Astrocyte of the spinal cord (primary cell): ENCODE results near the gene TPRA1.
A peak's percentile ranks its signal among the peaks of the same experiment; 100 is the strongest.

ENCODE experiments used
- DNase-seq: peaks from one replicate; pipeline ENCODE4 v3.0.0; 2011; ENCODE audit warnings: low read depth, low spot score
- H3K4me3 ChIP-seq: 2 replicates; pipeline ENCODE4 v1.5.1; 2011; ENCODE audit warnings: low read depth, mild to moderate bottlenecking, low read length, moderate library complexity
- in situ Hi-C: cut with HindIII; loops from 2 replicates; pipeline ENCODE4 v1.10.0; 2017; ENCODE audit warnings: low sequenced_read_pairs
- TF ChIP-seq, protein P1 (sequence below): IDR thresholded peaks from 2 replicates; pipeline ENCODE4 v1.5.1; 2012; ENCODE audit warnings: low read depth, mild to moderate bottlenecking, low read length, inconsistent platforms

Gene TPRA1

DNA sequence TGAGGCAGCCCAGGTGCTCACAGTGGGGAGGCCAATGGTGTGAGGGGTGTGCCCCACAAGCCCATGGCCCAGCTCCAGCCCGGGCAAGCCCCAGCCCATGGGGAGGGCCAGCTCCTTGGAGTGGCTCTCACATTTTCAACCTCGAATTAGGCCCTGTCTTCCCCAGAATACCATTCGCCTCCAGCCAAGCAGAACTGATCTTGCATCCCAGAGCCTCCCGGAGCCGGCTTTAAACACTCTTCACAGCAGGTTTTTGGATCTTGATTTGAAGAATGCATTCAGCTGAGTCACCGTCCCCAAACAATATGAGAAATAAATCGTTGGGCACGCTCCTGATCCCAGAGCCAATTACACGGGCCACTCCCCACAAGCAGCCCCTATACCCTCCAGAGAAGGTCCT is 23.7 kb downstream of the TPRA1 start:
- H3K4me3 ChIP-seq = no peak overlapping the region
- DNase-seq = peak; percentile 39
- in situ Hi-C loops = no loop called here
- TF ChIP-seq, protein P1, sequence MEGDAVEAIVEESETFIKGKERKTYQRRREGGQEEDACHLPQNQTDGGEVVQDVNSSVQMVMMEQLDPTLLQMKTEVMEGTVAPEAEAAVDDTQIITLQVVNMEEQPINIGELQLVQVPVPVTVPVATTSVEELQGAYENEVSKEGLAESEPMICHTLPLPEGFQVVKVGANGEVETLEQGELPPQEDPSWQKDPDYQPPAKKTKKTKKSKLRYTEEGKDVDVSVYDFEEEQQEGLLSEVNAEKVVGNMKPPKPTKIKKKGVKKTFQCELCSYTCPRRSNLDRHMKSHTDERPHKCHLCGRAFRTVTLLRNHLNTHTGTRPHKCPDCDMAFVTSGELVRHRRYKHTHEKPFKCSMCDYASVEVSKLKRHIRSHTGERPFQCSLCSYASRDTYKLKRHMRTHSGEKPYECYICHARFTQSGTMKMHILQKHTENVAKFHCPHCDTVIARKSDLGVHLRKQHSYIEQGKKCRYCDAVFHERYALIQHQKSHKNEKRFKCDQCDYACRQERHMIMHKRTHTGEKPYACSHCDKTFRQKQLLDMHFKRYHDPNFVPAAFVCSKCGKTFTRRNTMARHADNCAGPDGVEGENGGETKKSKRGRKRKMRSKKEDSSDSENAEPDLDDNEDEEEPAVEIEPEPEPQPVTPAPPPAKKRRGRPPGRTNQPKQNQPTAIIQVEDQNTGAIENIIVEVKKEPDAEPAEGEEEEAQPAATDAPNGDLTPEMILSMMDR = no peak

DNA sequence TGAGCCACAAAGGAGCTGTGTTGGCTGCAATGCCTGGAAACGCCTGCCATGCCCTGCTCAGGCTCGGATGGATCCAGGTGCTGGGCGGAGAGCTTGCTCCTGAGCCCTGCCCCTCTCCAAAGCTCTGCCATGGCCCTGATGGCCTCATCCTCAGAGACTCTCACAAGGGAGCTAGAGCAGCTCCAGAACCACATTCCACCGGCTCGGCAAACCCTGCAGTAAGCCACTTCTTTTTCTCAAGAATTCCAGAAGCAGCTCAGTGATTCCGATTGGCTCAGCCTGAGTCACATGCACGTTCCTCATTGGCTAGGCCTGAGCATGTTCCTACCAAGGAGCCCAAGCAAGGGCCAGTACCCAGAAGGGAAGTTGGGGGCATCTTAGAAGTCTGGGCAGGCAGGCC is 24.8 kb downstream of the TPRA1 start:
- DNase-seq = no peak
- in situ Hi-C loops = no loop called here
- TF ChIP-seq, protein P1 = no peak
- H3K4me3 ChIP-seq = no peak overlapping the region

DNA sequence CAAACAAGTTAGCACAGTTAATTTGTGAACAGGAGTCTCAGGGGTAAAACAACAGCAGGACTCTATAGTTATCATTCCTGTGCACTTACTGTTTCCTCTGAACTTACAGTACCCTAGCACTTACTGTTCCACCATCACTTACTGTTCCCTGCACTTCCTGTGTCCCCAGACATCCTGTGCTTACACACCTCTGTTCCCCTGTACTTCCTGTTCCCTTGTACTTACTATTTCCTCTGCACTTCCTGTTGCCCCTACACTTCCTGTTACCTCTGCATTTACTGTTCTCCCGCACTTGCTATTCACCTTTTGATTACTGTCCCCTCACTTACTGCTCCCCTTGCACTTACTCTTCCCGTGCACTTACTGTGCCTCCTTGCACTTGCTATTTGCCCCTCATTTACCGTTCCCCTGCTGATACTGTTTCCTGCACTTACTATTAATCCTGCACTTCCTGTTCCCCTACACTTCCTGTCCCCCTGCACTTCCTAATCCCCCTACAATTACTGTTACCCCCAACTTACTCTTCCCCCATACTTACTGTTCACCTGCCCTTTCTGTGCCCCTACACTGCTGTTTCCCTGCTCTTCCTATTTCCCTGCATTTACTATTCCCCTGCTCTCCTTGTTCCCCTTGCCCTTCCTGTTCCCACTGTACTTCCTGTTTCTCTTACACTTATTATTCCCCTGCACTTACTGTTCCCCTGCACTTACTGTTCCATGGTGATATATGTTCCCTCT is 30.3 kb downstream of the TPRA1 start:
- TF ChIP-seq, protein P1 = no peak
- no peak for DNase-seq
- no peak overlapping the region for H3K4me3 ChIP-seq
- in situ Hi-C loops = no loop called here

DNA sequence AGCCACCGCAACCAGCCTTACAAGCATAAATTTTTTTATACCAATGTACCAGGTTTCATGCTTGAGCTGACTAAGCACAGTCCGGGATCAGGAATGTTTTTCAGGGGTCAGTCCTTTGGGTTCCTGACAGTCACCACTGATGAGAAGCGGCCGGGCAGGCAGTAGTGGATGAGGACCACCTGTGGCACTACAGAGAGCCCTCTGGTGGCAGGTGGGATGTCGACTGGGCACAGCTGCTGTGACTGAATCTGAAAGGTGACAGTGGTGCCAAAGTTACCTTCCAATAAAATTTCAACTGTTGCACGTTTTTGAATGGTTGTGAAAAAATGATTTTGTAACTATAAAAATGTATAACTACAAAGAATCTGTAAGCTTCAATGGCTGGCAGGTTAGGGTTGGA is 34.0 kb downstream of the TPRA1 start:
- TF ChIP-seq, protein P1 = peak; percentile 18
- DNase-seq = no peak
- H3K4me3 ChIP-seq = no peak overlapping the region
- in situ Hi-C loops = no loop called here

DNA sequence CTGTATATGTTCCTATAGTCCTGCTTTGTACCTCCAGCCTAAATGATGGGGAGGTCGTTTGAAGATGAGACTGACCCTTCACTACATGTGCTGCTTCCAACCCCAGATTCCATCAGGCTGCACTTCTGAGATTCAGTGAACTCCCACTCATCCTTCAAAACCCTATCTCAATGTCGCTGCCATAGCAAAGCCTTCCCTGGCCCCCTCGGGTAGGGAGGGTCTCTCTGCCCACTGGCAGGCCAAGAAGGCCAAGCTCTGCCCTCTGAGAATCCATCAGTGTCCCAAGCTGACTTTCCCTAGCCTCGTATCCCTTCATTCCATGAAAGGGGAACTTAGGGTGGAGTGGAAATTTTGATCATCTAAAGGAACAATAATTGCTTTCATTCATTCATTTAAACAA is 35.4 kb downstream of the TPRA1 start:
- H3K4me3 ChIP-seq = no peak overlapping the region
- TF ChIP-seq, protein P1 = no peak
- DNase-seq = no peak
- in situ Hi-C loops = no loop called here

DNA sequence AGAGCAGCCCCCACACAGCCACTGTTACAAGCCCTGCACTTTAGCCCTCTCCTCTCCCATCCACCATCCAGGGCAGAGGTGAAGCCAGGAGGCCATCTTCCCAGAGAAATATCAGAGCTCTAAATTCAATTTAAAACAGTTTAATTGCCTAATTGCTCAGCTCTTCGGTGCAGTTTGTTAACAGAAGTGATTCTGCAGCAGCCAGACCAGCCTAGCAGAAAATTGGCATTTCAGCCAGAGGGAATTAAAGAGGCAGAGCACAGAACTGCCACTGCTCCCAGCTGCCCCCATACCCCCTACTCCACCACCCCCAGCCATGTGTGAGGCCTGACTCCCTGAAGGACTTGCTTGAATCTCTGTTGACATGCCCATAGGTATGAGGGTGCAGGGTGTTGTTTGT is 38.5 kb downstream of the TPRA1 start:
- in situ Hi-C loops = no loop called here
- DNase-seq = no peak
- TF ChIP-seq, protein P1 = no peak
- H3K4me3 ChIP-seq = no peak overlapping the region
